ENCODE measurements around the gene BCL11B.

The BCL11B gene

GRCh38 chr14:99248761-99249171 is 23.2 kb downstream of the BCL11B start:
- no peak for ATAC-seq
- TF ChIP-seq PPARA (CRISPR knock-in tag; IDR thresholded peaks at IDR 0.05; ENCODE audit: borderline replicate concordance) (no peak), POU6F1 (CRISPR knock-in tag; IDR thresholded peaks at IDR 0.05; ENCODE audit: borderline replicate concordance, low read depth) (no peak), ARNTL (CRISPR knock-in tag; IDR thresholded peaks at IDR 0.05; ENCODE audit: borderline replicate concordance, low read depth) (no peak), ZFP30 (CRISPR knock-in tag; IDR thresholded peaks at IDR 0.05) (no peak), GLIS3 (CRISPR knock-in tag; IDR thresholded peaks at IDR 0.05) (no peak), OSR1 (CRISPR knock-in tag; IDR thresholded peaks at IDR 0.05) (no peak), CSDC2 (CRISPR knock-in tag; IDR thresholded peaks at IDR 0.05) (no peak)
- TF ChIP-seq, protein P1, sequence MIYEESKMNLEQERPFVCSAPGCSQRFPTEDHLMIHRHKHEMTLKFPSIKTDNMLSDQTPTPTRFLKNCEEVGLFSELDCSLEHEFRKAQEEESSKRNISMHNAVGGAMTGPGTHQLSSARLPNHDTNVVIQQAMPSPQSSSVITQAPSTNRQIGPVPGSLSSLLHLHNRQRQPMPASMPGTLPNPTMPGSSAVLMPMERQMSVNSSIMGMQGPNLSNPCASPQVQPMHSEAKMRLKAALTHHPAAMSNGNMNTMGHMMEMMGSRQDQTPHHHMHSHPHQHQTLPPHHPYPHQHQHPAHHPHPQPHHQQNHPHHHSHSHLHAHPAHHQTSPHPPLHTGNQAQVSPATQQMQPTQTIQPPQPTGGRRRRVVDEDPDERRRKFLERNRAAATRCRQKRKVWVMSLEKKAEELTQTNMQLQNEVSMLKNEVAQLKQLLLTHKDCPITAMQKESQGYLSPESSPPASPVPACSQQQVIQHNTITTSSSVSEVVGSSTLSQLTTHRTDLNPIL (CRISPR knock-in tag; IDR thresholded peaks at IDR 0.05; ENCODE audit: low read depth): no peak
- TF ChIP-seq, protein P2, sequence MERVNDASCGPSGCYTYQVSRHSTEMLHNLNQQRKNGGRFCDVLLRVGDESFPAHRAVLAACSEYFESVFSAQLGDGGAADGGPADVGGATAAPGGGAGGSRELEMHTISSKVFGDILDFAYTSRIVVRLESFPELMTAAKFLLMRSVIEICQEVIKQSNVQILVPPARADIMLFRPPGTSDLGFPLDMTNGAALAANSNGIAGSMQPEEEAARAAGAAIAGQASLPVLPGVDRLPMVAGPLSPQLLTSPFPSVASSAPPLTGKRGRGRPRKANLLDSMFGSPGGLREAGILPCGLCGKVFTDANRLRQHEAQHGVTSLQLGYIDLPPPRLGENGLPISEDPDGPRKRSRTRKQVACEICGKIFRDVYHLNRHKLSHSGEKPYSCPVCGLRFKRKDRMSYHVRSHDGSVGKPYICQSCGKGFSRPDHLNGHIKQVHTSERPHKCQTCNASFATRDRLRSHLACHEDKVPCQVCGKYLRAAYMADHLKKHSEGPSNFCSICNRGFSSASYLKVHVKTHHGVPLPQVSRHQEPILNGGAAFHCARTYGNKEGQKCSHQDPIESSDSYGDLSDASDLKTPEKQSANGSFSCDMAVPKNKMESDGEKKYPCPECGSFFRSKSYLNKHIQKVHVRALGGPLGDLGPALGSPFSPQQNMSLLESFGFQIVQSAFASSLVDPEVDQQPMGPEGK (CRISPR knock-in tag; IDR thresholded peaks at IDR 0.05; ENCODE audit: borderline replicate concordance): no peak

DNA sequence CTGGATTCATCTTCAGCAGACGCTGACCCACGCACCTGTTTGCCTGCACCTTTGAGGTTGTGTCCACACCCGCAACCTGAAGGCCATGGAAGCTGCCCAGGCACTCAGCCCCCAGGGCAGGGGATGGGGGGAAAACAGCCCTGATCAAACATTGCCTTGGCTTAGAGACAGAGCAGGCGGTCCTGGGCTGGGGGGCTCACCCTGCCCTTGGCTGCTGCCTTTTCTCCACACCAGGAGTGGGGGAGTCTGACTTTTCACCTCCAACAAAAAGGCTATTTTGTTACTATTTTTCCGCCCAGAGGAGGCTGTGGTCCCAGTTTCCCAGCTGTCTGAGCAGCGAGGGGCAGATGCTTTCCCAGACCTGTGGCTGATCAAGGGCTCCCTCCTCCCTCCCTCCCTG is 24.2 kb downstream of the BCL11B start:
- no peak for ATAC-seq

DNA sequence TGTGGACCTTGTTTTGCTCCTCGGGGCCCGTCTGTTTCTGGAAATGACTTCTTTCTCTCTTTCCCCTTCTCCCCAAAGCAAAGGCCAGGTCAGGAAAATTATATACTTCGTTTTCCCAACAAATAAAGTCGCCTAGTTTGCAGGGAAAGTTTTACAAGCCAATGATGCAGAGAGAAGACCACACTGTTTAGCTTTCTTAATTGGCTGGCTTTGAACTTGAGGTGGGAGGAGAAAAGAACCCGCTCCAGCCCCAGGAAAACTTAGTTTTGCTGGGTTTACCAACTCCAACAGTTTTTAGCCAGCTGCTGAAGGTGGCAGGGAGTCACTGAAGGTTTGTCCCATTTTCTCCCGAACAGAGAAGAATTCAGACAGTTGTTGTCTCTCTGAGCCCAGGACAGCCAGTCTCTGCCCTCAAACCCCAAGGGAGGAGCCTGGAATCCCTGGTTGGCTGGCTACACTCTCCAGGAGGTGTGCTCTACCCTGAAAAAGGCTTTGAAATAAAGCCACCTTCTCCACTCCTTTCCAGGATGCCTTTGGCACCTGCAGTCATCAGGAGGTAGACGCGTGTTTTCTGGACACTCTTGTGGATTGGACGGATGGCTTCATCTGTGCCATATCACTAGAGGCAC is 24.8 kb downstream of the BCL11B start:
- no peak for ATAC-seq
- TF ChIP-seq ESRRG (CRISPR knock-in tag; IDR thresholded peaks at IDR 0.05): no peak
- TF ChIP-seq GLIS3 (CRISPR knock-in tag; IDR thresholded peaks at IDR 0.05): no peak
- TF ChIP-seq ZNF8 (CRISPR knock-in tag; IDR thresholded peaks at IDR 0.05): no peak
- TF ChIP-seq ZFP30 (CRISPR knock-in tag; IDR thresholded peaks at IDR 0.05): no peak
- no peak for TF ChIP-seq CSDC2 (CRISPR knock-in tag; IDR thresholded peaks at IDR 0.05)
- no peak for TF ChIP-seq ZFP3 (CRISPR knock-in tag; IDR thresholded peaks at IDR 0.05)
- no peak for TF ChIP-seq TCF4 (CRISPR knock-in tag; IDR thresholded peaks at IDR 0.05; ENCODE audit: borderline replicate concordance)
- TF ChIP-seq ZNF565 (CRISPR knock-in tag; conservative IDR thresholded peaks at IDR 0.05; ENCODE audit: low read depth): no peak
- no peak for TF ChIP-seq TOX (CRISPR knock-in tag; IDR thresholded peaks at IDR 0.05; ENCODE audit: borderline replicate concordance)
- TF ChIP-seq, protein P1 (CRISPR knock-in tag; IDR thresholded peaks at IDR 0.05; ENCODE audit: low read depth): no peak
- no peak for TF ChIP-seq BACH2 (CRISPR knock-in tag; IDR thresholded peaks at IDR 0.05; ENCODE audit: borderline replicate concordance)
- no peak for TF ChIP-seq OSR1 (CRISPR knock-in tag; IDR thresholded peaks at IDR 0.05)
- TF ChIP-seq POU6F1 (CRISPR knock-in tag; IDR thresholded peaks at IDR 0.05; ENCODE audit: borderline replicate concordance, low read depth): no peak
- TF ChIP-seq, protein P3, sequence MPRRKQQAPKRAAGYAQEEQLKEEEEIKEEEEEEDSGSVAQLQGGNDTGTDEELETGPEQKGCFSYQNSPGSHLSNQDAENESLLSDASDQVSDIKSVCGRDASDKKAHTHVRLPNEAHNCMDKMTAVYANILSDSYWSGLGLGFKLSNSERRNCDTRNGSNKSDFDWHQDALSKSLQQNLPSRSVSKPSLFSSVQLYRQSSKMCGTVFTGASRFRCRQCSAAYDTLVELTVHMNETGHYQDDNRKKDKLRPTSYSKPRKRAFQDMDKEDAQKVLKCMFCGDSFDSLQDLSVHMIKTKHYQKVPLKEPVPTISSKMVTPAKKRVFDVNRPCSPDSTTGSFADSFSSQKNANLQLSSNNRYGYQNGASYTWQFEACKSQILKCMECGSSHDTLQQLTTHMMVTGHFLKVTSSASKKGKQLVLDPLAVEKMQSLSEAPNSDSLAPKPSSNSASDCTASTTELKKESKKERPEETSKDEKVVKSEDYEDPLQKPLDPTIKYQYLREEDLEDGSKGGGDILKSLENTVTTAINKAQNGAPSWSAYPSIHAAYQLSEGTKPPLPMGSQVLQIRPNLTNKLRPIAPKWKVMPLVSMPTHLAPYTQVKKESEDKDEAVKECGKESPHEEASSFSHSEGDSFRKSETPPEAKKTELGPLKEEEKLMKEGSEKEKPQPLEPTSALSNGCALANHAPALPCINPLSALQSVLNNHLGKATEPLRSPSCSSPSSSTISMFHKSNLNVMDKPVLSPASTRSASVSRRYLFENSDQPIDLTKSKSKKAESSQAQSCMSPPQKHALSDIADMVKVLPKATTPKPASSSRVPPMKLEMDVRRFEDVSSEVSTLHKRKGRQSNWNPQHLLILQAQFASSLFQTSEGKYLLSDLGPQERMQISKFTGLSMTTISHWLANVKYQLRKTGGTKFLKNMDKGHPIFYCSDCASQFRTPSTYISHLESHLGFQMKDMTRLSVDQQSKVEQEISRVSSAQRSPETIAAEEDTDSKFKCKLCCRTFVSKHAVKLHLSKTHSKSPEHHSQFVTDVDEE (CRISPR knock-in tag; IDR thresholded peaks at IDR 0.05): no peak
- no peak for TF ChIP-seq ZNF70 (CRISPR knock-in tag; IDR thresholded peaks at IDR 0.05)
- TF ChIP-seq SNAI2 (CRISPR knock-in tag; IDR thresholded peaks at IDR 0.05): no peak
- TF ChIP-seq RARB (CRISPR knock-in tag; IDR thresholded peaks at IDR 0.05): no peak
- no peak for TF ChIP-seq ZC3H10 (CRISPR knock-in tag; IDR thresholded peaks at IDR 0.05)

More for the DNA sequence above, 24.2 kb downstream of the BCL11B start:
- no peak for TF ChIP-seq ZNF70 (CRISPR knock-in tag; IDR thresholded peaks at IDR 0.05)
- TF ChIP-seq ARNTL (CRISPR knock-in tag; IDR thresholded peaks at IDR 0.05; ENCODE audit: borderline replicate concordance, low read depth): no peak
- TF ChIP-seq ESRRG (CRISPR knock-in tag; IDR thresholded peaks at IDR 0.05): no peak
- no peak for TF ChIP-seq TOX (CRISPR knock-in tag; IDR thresholded peaks at IDR 0.05; ENCODE audit: borderline replicate concordance)
- TF ChIP-seq ZNF565 (CRISPR knock-in tag; conservative IDR thresholded peaks at IDR 0.05; ENCODE audit: low read depth): no peak
- TF ChIP-seq POU6F1 (CRISPR knock-in tag; IDR thresholded peaks at IDR 0.05; ENCODE audit: borderline replicate concordance, low read depth): no peak
- TF ChIP-seq PPARA (CRISPR knock-in tag; IDR thresholded peaks at IDR 0.05; ENCODE audit: borderline replicate concordance): no peak
- no peak for TF ChIP-seq RARB (CRISPR knock-in tag; IDR thresholded peaks at IDR 0.05)
